Activated T-cell treated with anti-CD3 and anti-CD28 coated beads, Interleukin-2, amount 50 U/mL, for 24 hours (primary cell): ENCODE data around the gene KIF26B.

Experiments
- DNase-seq: peaks from one replicate; pipeline ENCODE4 v3.0.0-alpha.2; 2020
- H3K27ac Mint-ChIP-seq: 2 replicates; pipeline ENCODE4 v1.8.0; 2020; ENCODE audit warnings: mild to moderate bottlenecking, mixed read lengths
- H3K27me3 Mint-ChIP-seq: 2 replicates; pipeline ENCODE4 v1.8.0; 2020; ENCODE audit warnings: mixed read lengths
- H3K36me3 Mint-ChIP-seq: 2 replicates; pipeline ENCODE4 v1.8.0; 2020; ENCODE audit warnings: low read depth, mixed read lengths
- H3K4me1 Mint-ChIP-seq: 2 replicates; pipeline ENCODE4 v1.8.0; 2020; ENCODE audit warnings: low read depth, mixed read lengths
- H3K4me3 Mint-ChIP-seq: 2 replicates; pipeline ENCODE4 v1.8.0; 2020; ENCODE audit warnings: mild to moderate bottlenecking, moderate library complexity, mixed read lengths
- H3K9me3 Mint-ChIP-seq: 2 replicates; pipeline ENCODE4 v1.8.0; 2020; ENCODE audit warnings: mixed read lengths

KIF26B gene

DNA sequence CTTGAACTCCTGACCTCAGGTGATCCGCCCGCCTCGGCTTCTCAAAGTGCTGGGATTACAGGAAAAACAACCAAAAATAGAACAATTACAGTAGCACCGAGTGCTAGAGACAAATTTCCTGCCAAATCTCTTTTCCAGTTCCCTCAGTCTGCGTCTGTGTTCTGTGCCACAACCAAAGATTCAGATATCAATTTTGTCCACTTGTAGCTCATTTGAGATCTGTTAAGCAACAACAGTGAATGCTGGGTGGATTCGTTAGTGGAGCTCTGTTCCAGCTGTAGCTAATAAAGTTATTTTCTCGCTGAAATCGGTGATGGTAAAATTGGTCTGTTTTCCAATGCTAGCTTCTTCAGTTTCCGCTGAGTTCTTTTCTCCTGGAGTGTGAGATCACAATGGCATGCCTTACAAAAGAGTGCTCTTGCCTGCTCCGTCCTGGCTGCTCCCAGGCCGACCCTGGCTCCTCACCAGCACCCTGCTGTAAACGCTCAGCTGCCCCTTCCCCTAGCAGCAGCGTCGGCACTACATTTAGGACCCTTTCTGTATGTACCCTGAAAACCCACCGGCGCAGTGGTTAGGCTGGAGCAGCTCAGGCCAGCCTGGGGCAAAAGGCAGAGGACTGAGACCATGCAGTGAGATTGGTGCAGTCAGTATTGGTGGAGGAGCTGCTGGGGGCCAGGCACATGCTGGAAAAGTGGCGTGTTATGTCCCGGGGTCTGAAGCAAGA is 395.4 kb downstream of the KIF26B start:
- no peaks in the 10 kb centered on the region for H3K9me3 Mint-ChIP-seq
- no peaks in the 10 kb centered on the region for H3K36me3 Mint-ChIP-seq
- H3K27ac Mint-ChIP-seq, result no peak overlapping the region
- H3K4me3 Mint-ChIP-seq, result no peak overlapping the region
- H3K27me3 Mint-ChIP-seq, result no peaks in the 10 kb centered on the region
- DNase-seq, result no peak
- no peaks in the 10 kb centered on the region for H3K4me1 Mint-ChIP-seq

DNA sequence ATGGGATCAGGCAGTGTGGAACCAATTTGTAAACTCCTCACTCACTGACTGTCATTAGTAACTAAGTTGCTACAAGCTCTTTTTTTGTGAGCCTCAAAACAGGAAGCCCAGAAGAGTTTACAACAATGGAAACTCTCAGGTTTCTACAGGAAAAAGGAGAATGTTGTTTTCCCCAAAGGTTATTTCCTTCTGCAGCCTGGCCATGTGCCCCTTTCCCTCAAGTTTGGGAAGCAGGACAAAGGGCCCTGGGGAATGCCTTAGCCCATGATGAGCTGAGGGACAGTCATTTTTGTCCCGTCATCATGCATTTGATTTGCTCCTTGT is 395.9 kb downstream of the KIF26B start:
- Mint-ChIP-seq H3K36me3 (no peaks in the 10 kb centered on the region), H3K27ac (no peak overlapping the region), H3K27me3 (no peaks in the 10 kb centered on the region), H3K4me1 (no peaks in the 10 kb centered on the region), H3K4me3 (no peak overlapping the region), H3K9me3 (no peaks in the 10 kb centered on the region)
- DNase-seq, result no peak

DNA sequence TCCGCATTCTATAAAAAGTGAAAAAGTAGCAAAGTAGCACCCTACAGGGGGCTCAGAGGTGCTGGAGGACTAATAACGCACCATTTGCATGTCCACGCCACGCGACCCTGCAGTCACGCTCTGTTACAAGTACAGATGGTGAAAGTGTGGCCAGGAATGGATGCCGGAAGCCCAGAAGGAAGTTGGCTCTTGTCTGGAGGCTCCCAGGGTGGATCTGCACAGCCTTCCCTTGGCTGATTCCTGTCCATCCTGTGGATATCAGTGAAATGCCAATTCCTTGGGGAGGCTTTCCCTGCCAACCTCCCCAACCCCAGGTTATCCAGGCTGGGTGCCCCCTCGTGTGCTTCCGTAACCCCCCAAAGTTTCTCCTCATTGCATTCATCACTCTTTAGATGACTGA is 396.8 kb downstream of the KIF26B start:
- no peaks in the 10 kb centered on the region for H3K9me3 Mint-ChIP-seq
- H3K4me1 Mint-ChIP-seq, result no peaks in the 10 kb centered on the region
- DNase-seq, result no peak
- H3K36me3 Mint-ChIP-seq, result no peaks in the 10 kb centered on the region
- H3K4me3 Mint-ChIP-seq, result no peak overlapping the region
- no peaks in the 10 kb centered on the region for H3K27me3 Mint-ChIP-seq
- H3K27ac Mint-ChIP-seq, result no peak overlapping the region

DNA sequence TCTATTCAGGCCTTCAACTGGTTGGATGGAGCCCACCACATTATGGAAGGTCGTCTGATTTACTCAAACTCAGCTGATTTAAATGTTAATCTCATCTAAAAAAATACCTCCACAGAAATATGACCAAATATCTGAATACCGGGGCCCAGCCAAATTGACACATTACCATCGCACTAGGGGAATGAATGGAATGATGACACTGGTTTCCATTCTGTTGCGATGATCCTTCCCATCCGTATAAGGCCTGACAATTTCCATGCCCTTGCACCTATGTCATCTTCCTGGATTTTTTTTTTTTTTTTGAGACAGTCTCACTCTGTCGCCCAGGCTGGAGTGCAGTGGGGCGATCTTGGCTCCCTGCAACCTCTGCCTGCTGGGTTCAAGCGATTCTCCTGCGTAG is 397.5 kb downstream of the KIF26B start:
- Mint-ChIP-seq H3K27me3 (no peaks in the 10 kb centered on the region), H3K27ac (no peak overlapping the region), H3K9me3 (no peaks in the 10 kb centered on the region), H3K4me1 (no peaks in the 10 kb centered on the region), H3K4me3 (no peak overlapping the region), H3K36me3 (no peaks in the 10 kb centered on the region)
- no peak for DNase-seq

DNA sequence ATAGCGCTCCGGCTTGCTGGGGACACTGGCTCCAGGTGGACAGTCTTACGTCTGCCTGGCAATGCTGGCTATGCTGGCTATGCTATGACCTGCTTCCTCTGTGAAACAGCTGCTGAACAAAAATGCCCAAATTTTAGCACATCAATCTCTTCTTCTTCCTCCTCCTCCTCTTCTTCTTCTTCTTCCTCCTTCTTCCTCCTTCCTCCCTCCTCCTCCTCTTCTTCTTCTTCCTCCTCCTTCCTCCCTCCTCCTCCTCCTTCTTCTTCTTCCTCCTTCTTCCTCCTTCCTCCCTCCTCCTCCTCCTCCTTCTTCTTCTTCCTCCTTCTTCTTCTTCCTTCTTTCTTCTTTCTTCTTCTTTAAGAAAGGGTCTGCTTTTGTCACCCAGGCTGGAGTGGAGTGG is 401.3 kb downstream of the KIF26B start:
- no peaks in the 10 kb centered on the region for H3K36me3 Mint-ChIP-seq
- H3K27ac Mint-ChIP-seq, result no peak overlapping the region
- no peaks in the 10 kb centered on the region for H3K9me3 Mint-ChIP-seq
- no peak overlapping the region for H3K4me3 Mint-ChIP-seq
- H3K4me1 Mint-ChIP-seq, result no peaks in the 10 kb centered on the region
- H3K27me3 Mint-ChIP-seq, result no peaks in the 10 kb centered on the region
- DNase-seq, result no peak

DNA sequence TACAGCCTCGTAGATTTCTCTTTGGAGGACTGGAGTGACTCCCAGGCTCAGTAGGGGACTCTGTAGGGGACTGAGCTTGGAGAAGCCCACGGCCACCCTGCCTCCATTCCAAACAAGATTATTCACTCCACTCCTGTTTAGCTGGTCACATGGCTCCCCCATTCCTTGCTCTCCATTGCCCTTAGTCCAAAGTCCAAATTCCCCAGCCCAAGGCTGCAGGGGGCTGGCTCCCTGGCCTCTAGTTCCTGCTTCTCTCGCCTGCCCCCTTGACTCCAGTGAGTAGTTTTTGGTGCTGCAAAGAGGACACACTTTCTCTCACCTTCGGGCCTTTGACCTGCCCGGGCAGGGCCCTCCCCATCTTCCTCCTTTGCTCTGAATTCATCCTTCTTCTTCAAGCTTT is 403.3 kb downstream of the KIF26B start:
- H3K27me3 Mint-ChIP-seq, result no peaks in the 10 kb centered on the region
- H3K4me1 Mint-ChIP-seq, result no peaks in the 10 kb centered on the region
- no peak overlapping the region for H3K4me3 Mint-ChIP-seq
- no peak overlapping the region for H3K27ac Mint-ChIP-seq
- H3K9me3 Mint-ChIP-seq, result no peaks in the 10 kb centered on the region
- DNase-seq, result no peak
- no peaks in the 10 kb centered on the region for H3K36me3 Mint-ChIP-seq

DNA sequence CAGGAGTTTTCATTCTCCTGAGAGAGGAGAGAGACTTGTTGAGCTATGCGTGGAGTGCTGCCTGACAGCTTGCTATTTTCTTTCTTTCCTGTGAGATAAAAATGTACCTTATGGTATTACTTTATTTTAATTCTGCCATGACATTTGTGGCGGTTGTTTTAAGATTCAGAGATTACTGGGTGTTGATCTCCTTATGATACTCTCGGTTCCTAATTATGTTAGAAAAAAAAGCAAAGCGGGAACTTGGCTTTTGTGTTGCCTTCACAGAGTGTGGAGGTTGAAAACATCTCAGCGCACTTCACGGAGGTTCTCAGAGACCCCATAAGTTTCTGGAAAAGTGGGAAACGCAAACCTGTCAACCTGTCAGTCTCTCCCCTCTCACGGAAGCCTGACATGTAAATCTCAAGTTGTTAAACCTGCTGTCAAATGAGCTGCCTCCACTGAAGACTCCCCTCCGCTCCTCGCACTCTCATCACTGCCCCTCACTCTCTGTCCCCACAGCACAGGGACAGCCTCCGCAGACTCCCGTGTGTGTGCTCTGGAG is 405.6 kb downstream of the KIF26B start:
- H3K27ac Mint-ChIP-seq, result no peak overlapping the region
- H3K36me3 Mint-ChIP-seq, result no peaks in the 10 kb centered on the region

DNA sequence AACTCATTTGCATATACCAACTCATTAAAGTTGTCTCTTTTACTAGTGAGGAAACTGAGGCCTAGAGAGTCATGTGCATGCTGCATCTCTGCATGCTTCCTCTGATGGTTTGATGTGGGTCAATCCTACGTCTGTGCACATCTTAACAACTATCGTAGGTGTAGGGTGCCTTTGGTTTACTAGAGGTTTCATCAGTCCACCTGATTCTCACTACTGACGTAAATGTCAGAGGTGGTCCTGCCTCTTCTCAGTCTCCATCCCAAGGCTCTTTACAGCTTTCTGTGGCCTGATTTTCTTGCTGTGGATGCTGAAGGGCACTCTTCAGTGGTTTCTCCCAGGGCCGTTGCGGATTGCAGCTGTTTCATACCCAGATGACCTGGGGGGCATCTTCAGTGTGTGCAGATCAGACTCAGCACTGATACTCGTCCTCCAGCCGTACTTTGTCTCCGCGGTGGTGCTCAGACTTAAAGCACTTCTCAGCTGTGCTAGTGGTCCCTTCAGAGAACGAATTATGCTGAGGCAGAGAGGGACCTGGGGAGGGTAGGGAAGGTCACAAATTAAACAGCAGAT is 407.0 kb downstream of the KIF26B start:
- DNase-seq, result no peak
- H3K4me3 Mint-ChIP-seq, result no peak overlapping the region
- H3K9me3 Mint-ChIP-seq, result no peaks in the 10 kb centered on the region
- no peaks in the 10 kb centered on the region for H3K36me3 Mint-ChIP-seq
- no peaks in the 10 kb centered on the region for H3K27me3 Mint-ChIP-seq
- no peak overlapping the region for H3K27ac Mint-ChIP-seq
- no peaks in the 10 kb centered on the region for H3K4me1 Mint-ChIP-seq

More for the DNA sequence above, 405.6 kb downstream of the KIF26B start:
- no peaks in the 10 kb centered on the region for H3K4me1 Mint-ChIP-seq
- no peak overlapping the region for H3K4me3 Mint-ChIP-seq
- no peaks in the 10 kb centered on the region for H3K27me3 Mint-ChIP-seq
- H3K9me3 Mint-ChIP-seq, result no peaks in the 10 kb centered on the region
- DNase-seq, result no peak

DNA sequence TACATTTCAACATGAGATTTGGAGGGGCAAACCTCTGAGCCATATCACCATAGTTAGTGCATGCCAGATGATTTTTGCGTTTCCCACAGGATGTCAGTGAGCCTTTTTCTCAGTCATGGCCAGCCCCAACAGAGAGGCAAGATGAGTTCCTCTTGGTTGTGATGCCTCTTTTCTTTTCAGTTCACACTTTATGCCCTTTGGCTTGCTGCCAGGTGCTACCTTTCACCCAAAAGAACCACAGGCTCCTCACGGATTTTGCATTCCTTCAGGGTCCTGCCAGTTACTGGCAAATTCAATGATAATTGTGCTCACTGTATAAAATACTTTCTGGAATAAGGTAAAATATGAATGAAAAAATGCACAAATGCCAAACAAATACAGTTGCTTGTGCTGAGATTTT is 411.3 kb downstream of the KIF26B start:
- no peak overlapping the region for H3K4me3 Mint-ChIP-seq
- no peaks in the 10 kb centered on the region for H3K36me3 Mint-ChIP-seq
- DNase-seq, result no peak
- H3K27ac Mint-ChIP-seq, result no peak overlapping the region
- no peaks in the 10 kb centered on the region for H3K4me1 Mint-ChIP-seq
- no peaks in the 10 kb centered on the region for H3K9me3 Mint-ChIP-seq
- H3K27me3 Mint-ChIP-seq, result no peaks in the 10 kb centered on the region

DNA sequence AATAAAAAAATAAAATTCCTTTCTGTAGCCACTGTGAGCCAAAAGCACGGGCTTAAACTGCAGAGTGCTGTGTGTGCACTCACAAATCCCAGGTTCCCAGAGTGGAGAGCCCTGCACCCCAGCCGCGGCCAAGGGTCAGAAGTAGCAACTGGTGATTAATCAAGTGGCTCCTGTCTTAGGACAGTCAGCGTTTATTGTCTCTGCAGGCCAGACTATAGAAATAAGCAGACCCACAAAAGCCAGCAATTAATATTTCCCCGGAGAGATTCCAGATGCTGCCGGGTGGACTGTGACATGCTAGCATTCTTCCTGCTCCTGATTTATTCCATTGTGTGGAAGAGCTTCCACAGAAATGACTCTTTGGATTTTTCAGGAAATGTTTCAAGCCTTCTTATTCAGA is 412.2 kb downstream of the KIF26B start:
- Mint-ChIP-seq H3K4me1 (no peaks in the 10 kb centered on the region), H3K9me3 (no peaks in the 10 kb centered on the region), H3K27ac (no peak overlapping the region), H3K27me3 (peaks cover 2% of the 10 kb centered on the region), H3K4me3 (no peak overlapping the region), H3K36me3 (no peaks in the 10 kb centered on the region)
- DNase-seq, result no peak

DNA sequence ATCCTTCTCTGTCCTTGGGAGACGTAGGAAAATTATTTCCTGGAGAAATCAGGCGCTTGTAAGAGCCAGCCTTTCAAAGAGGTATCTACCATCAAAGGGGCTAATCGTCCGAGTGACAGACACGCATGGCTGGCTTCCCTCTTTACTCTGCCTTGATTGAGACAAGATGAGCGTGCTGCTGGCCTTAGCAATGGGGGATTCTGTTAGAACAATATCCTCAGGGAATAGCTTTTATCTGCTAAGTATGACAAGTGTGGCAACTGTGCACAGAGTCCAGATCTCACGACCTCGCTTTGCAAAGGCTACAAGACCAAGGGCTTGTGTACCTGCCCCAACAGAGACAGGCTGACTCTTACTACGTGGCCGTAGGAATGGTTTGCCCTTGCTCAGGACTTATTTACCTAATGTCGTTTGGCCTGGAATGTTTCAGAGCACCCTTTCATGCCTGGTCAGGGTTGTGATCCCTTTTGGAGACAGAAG is 417.1 kb downstream of the KIF26B start:
- Mint-ChIP-seq H3K4me1 (no peaks in the 10 kb centered on the region), H3K27me3 (peaks cover 3% of the 10 kb centered on the region), H3K4me3 (no peak overlapping the region), H3K9me3 (no peaks in the 10 kb centered on the region), H3K27ac (no peak overlapping the region), H3K36me3 (no peaks in the 10 kb centered on the region)
- DNase-seq, result no peak

DNA sequence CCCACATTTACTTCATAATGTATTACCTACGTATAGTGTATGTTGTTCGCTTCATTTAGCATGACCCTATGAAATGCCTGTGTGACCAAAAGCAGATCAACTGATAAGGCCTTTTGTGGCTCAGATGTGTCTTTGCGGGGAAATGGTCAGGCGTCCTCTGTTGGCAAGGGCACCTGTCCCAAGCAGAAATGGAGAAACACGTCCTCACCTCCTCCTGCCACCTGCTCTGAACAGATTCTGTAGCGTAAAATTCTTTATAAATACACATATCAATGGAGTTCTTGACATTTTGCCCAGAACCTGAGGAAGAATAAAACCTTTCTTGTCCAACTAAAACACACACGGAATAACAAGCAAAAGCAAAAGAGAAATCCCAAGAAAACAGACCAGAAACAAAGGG is 417.9 kb downstream of the KIF26B start:
- no peak overlapping the region for H3K27ac Mint-ChIP-seq

DNA sequence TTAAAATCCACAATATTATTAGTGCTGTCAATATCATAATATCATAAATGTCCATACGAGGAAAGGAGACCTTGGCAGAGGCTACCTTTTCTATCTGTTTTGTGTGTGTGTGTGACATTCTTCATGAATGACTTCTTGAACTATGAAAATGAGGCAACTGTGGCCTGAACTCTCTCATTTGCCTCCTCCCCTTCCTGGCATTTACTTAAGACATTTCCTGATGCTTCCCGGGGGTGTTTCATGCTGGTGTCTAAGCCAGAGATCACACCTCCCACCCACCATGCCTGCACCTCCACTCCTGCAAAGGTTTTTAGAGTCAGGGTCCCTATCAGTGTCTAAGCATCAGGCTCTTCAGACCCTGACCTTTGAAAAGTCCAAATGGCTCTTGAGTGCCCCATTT is 420.9 kb downstream of the KIF26B start:
- Mint-ChIP-seq H3K36me3 (no peaks in the 10 kb centered on the region), H3K27ac (no peak overlapping the region), H3K4me1 (no peaks in the 10 kb centered on the region), H3K27me3 (peaks cover 11% of the 10 kb centered on the region), H3K9me3 (no peaks in the 10 kb centered on the region), H3K4me3 (no peak overlapping the region)
- no peak for DNase-seq

More for the DNA sequence above, 417.9 kb downstream of the KIF26B start:
- H3K4me3 Mint-ChIP-seq, result no peak overlapping the region
- peaks cover 8% of the 10 kb centered on the region for H3K27me3 Mint-ChIP-seq
- no peaks in the 10 kb centered on the region for H3K4me1 Mint-ChIP-seq
- no peak for DNase-seq
- H3K9me3 Mint-ChIP-seq, result no peaks in the 10 kb centered on the region
- H3K36me3 Mint-ChIP-seq, result no peaks in the 10 kb centered on the region

DNA sequence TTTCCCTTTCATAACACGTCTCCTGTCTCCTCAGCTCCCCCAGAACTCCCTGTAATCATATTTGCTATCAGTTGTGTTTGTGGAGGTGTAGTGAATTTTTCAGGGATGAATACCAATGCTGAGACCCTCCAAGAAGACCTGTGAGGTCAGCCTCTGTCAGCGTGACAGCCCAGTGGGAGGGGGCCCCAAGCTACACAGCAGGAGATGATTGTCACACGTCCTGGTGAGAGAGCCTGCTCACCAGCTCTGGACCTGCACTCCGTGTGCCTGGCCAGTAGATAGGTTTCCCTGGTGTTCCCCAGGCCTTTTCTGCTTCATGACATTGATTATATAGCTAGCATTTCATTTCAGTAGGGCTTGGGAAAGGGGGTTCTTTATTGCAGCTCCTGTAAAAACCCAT is 421.5 kb downstream of the KIF26B start:
- Mint-ChIP-seq H3K9me3 (no peaks in the 10 kb centered on the region), H3K4me1 (no peaks in the 10 kb centered on the region), H3K36me3 (no peaks in the 10 kb centered on the region), H3K27ac (no peak overlapping the region), H3K4me3 (no peak overlapping the region), H3K27me3 (peaks cover 13% of the 10 kb centered on the region)
- DNase-seq, result no peak
